Astrocyte (in vitro differentiated cells and primary cell): ENCODE measurements around the gene CEACAM21.

Experiments used
- EZH2 ChIP-seq: IDR thresholded peaks from 2 replicates; pipeline ENCODE4 v1.6.1; 2012; ENCODE audit warnings: mild to moderate bottlenecking, low read length, inconsistent platforms; ENCODE audit not compliant: insufficient read depth
- TF ChIP-seq, protein P1 (sequence below): IDR thresholded peaks from 2 replicates; pipeline ENCODE4 v1.5.1; 2011; ENCODE audit warnings: low read depth, mild to moderate bottlenecking, inconsistent platforms, low read length, moderate library complexity; ENCODE audit not compliant: insufficient read depth

DNA sequence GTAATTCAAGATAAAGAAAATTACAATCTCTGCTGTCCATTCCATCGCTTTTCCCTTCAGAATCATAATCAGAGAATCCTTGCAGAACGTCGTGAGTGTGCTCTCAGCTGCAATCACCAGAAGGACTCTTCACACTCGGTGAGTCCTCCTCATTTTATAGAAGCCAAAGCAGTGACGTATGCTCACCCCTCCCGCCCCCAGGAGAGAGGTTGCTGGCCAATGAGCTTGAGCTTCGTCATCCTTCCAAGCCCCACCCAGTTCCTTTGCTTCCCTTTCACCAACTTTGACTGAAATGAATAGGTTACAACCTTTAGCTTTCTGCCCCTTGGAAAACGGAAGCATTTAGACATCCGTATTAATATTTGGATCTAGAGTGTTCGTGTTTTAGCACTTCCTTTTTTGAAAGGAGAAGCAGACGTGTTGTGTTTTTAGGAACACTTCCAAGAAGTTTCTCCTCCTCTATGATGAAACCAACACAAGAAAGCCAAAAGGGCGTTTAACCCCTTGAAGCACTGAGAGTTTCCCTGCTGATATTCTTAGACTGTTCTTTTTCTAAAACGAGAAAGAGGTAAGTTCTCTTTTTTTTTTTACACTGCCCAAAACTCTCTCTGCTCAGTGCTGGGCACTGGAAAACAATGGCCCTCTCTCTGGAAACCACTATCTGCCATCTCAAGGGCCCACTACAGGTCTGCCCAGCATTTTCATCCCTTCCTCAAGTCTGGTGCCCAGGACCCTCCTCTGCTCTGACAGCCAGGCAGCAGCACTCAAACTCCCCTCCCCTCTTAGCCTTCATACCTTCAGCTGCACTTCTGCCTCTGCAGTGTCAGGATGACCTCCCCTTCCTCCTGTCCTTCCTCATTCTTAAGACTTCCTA lies 44.3 kb upstream of the CEACAM21 start:
- no peak for TF ChIP-seq EZH2
- TF ChIP-seq, protein P1, sequence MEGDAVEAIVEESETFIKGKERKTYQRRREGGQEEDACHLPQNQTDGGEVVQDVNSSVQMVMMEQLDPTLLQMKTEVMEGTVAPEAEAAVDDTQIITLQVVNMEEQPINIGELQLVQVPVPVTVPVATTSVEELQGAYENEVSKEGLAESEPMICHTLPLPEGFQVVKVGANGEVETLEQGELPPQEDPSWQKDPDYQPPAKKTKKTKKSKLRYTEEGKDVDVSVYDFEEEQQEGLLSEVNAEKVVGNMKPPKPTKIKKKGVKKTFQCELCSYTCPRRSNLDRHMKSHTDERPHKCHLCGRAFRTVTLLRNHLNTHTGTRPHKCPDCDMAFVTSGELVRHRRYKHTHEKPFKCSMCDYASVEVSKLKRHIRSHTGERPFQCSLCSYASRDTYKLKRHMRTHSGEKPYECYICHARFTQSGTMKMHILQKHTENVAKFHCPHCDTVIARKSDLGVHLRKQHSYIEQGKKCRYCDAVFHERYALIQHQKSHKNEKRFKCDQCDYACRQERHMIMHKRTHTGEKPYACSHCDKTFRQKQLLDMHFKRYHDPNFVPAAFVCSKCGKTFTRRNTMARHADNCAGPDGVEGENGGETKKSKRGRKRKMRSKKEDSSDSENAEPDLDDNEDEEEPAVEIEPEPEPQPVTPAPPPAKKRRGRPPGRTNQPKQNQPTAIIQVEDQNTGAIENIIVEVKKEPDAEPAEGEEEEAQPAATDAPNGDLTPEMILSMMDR, result no peak
